DOHH2 (cell line): ENCODE data around the gene SPATA24.
A peak's percentile ranks its signal among the peaks of the same experiment; 100 is the strongest.

ENCODE experiments used
- H3F3A ChIP-seq: fragments of 200-600 bp; sonication (generic), shearing (Covaris generic); 2 replicates; pipeline ENCODE4 v1.6.0; 2016; ENCODE audit warnings: antibody characterized with exemption, mild to moderate bottlenecking; ENCODE audit not compliant: control insufficient read depth, insufficient read depth
- H3K27ac ChIP-seq: fragments of 200-600 bp; sonication (generic); 2 replicates; pipeline ENCODE4 v1.5.1; 2014; ENCODE audit warnings: low read depth, mild to moderate bottlenecking, low read length, moderate library complexity
- H3K27me3 ChIP-seq: fragments of 200-600 bp; sonication (generic); 2 replicates; pipeline ENCODE4 v1.6.1; 2014; ENCODE audit warnings: mild to moderate bottlenecking, low read length, mixed read lengths; ENCODE audit not compliant: control insufficient read depth
- H3K36me3 ChIP-seq: fragments of 200-600 bp; sonication (generic); 2 replicates; pipeline ENCODE4 v1.6.1; 2014; ENCODE audit warnings: mild to moderate bottlenecking, low read length, moderate library complexity, mixed read lengths; ENCODE audit not compliant: control insufficient read depth
- H3K4me1 ChIP-seq: fragments of 200-600 bp; sonication (generic); 2 replicates; pipeline ENCODE4 v1.6.1; 2014; ENCODE audit warnings: mild to moderate bottlenecking, low read length, mixed read lengths; ENCODE audit not compliant: control insufficient read depth
- H3K4me2 ChIP-seq: fragments of 200-600 bp; sonication (generic); 2 replicates; pipeline ENCODE4 v1.6.0; 2014; ENCODE audit warnings: mild to moderate bottlenecking, low read length, moderate library complexity
- H3K4me3 ChIP-seq: fragments of 200-600 bp; sonication (generic); 2 replicates; pipeline ENCODE4 v1.5.1; 2014; ENCODE audit warnings: mild to moderate bottlenecking, low read length, mixed read lengths
- H3K79me2 ChIP-seq: fragments of 200-600 bp; sonication (generic); 2 replicates; pipeline ENCODE4 v1.6.1; 2014; ENCODE audit warnings: mild to moderate bottlenecking, low read length, mixed read lengths; ENCODE audit not compliant: control insufficient read depth
- H3K9me2 ChIP-seq: fragments of 200-600 bp; sonication (generic); replicated peaks from 2 replicates; pipeline ENCODE4 v1.6.1; 2014; ENCODE audit warnings: mild to moderate bottlenecking, low read length, mixed read lengths; ENCODE audit not compliant: control insufficient read depth
- H3K9me3 ChIP-seq: fragments of 200-600 bp; sonication (generic); 2 replicates; pipeline ENCODE4 v1.6.1; 2014; ENCODE audit warnings: antibody characterized with exemption, low read length, mixed read lengths; ENCODE audit not compliant: control insufficient read depth, insufficient read depth
- H4K20me1 ChIP-seq: fragments of 200-600 bp; sonication (generic); 2 replicates; pipeline ENCODE4 v1.6.0; 2014; ENCODE audit warnings: low read depth, mild to moderate bottlenecking, antibody characterized with exemption, low read length, moderate library complexity; ENCODE audit not compliant: control insufficient read depth, insufficient read depth
- CTCF ChIP-seq: fragments of 200-600 bp; sonication (generic); IDR thresholded peaks from one replicate; pipeline ENCODE4 v1.5.1; 2014; ENCODE audit warnings: antibody characterized with exemption, mild to moderate bottlenecking, low read depth, low read length; ENCODE audit not compliant: poor library complexity, severe bottlenecking
- EZH2phosphoT487 ChIP-seq: fragments of 200-600 bp; sonication (generic); IDR thresholded peaks from 2 replicates; pipeline ENCODE4 v1.6.1; 2017; ENCODE audit warnings: borderline replicate concordance, mild to moderate bottlenecking, antibody characterized with exemption, low read length, moderate library complexity, mixed read lengths

SPATA24 gene

GRCh38 chr5:139368613-139369012 is 35.3 kb downstream of the SPATA24 start:
- H3K79me2 ChIP-seq, result peaks cover 6% of the 10 kb centered on the region
- peaks cover 23% of the 10 kb centered on the region; the same call in 1 of the 2 replicates for H3F3A ChIP-seq
- H3K27me3 ChIP-seq, result no peaks in the 10 kb centered on the region
- H3K9me3 ChIP-seq, result no peaks in the 10 kb centered on the region
- TF ChIP-seq EZH2phosphoT487, result no peak
- peak; percentile 28 for TF ChIP-seq CTCF
- peaks cover 67% of the 10 kb centered on the region for H3K36me3 ChIP-seq
- no peaks in the 10 kb centered on the region for H3K4me1 ChIP-seq
- no peaks in the 10 kb centered on the region for H3K9me2 ChIP-seq
- no peak overlapping the region for H3K4me2 ChIP-seq
- no peak overlapping the region for H3K4me3 ChIP-seq
- H4K20me1 ChIP-seq, result peaks cover 4% of the 10 kb centered on the region; the same call in 1 of the 2 replicates
- H3K27ac ChIP-seq, result no peak overlapping the region

GRCh38 chr5:139364466-139364865 is 39.4 kb downstream of the SPATA24 start:
- peaks cover 44% of the 10 kb centered on the region for H3K79me2 ChIP-seq
- no peak for TF ChIP-seq EZH2phosphoT487
- no peak for TF ChIP-seq CTCF

GRCh38 chr5:139363937-139364336 is 40.0 kb downstream of the SPATA24 start:
- Histone ChIP-seq H3K4me3 (no peak overlapping the region), H3F3A (peaks cover 10% of the 10 kb centered on the region; the same call in 1 of the 2 replicates), H3K4me1 (no peaks in the 10 kb centered on the region), H3K36me3 (peaks cover 71% of the 10 kb centered on the region), H3K79me2 (peaks cover 50% of the 10 kb centered on the region), H3K4me2 (no peak overlapping the region), H4K20me1 (peaks cover 6% of the 10 kb centered on the region; the same call in 1 of the 2 replicates), H3K27ac (no peak overlapping the region), H3K27me3 (no peaks in the 10 kb centered on the region), H3K9me3 (no peaks in the 10 kb centered on the region), H3K9me2 (no peaks in the 10 kb centered on the region)
- TF ChIP-seq CTCF, result no peak
- TF ChIP-seq EZH2phosphoT487, result no peak

More at GRCh38 chr5:139364466-139364865, 39.4 kb downstream of the SPATA24 start:
- peaks cover 72% of the 10 kb centered on the region for H3K36me3 ChIP-seq
- peaks cover 6% of the 10 kb centered on the region; the same call in 1 of the 2 replicates for H4K20me1 ChIP-seq
- no peak overlapping the region for H3K4me3 ChIP-seq
- H3K4me2 ChIP-seq, result no peak overlapping the region
- H3K9me2 ChIP-seq, result no peaks in the 10 kb centered on the region
- no peaks in the 10 kb centered on the region for H3K27me3 ChIP-seq
- no peak overlapping the region for H3K27ac ChIP-seq
- H3K9me3 ChIP-seq, result no peaks in the 10 kb centered on the region
- no peaks in the 10 kb centered on the region for H3K4me1 ChIP-seq
- H3F3A ChIP-seq, result peaks cover 15% of the 10 kb centered on the region; the same call in 1 of the 2 replicates
